CD4-positive, alpha-beta T cell treated with Interleukin-4 for 4 hours (primary cell): Measurements from ENCODE around the gene NKX2-8.

ENCODE experiments used
- DNase-seq: peaks from one replicate; pipeline ENCODE4 v3.0.0-alpha.2; 2020

NKX2-8 gene

GRCh38 chr14:36582011-36582873, at the start of gene NKX2-8:
Gene NKX2-8, minus strand, starts transcription at chr14:36582614. Its CDS starts 225 bp downstream, at chr14:36582389.
- no peak for DNase-seq

GRCh38 chr14:36627981-36628380, 45.6 kb upstream of the NKX2-8 start:
- no peak for DNase-seq

DNA sequence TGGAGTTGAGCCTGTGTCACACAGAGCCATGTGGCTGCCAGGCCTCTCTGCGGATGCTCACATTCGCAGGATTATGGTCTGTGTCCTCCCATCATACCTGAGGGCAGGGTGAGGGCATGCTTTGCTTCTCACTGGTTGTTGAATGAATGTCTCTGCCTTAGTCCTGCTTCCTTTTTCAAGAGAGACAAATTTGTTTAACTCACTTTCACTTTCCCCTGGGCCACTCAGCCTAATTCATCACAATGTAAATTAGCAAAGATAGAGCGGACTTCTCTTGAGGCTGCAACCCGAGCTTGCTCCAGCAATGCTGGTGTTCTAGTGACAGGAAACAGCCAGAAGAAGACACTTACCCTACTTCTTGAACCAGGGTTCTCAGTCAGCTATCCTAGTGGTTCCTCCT, 43.7 kb upstream of the NKX2-8 start:
- DNase-seq: no peak

DNA sequence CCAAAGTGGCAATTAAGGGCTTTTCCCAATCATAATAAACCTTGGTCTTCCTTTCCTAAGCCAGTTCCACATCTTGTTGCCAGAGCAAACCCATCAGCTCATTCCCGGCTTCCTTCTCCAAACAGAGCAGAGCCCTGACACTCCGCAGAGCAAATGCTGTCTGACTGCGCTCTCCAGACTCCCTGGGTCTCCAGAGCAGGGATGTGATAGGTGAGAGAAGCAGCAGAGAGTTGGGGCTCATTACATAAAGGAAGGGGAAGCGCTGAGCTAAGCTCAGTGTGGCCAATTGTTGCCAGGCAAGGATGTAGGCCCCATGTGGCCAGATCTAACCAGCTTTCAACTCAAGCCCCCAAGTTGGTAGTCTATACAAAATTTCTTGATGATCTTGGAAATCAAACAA, 43.0 kb upstream of the NKX2-8 start:
- DNase-seq: no peak

GRCh38 chr14:36625014-36625413, 42.6 kb upstream of the NKX2-8 start:
- DNase-seq: no peak

DNA sequence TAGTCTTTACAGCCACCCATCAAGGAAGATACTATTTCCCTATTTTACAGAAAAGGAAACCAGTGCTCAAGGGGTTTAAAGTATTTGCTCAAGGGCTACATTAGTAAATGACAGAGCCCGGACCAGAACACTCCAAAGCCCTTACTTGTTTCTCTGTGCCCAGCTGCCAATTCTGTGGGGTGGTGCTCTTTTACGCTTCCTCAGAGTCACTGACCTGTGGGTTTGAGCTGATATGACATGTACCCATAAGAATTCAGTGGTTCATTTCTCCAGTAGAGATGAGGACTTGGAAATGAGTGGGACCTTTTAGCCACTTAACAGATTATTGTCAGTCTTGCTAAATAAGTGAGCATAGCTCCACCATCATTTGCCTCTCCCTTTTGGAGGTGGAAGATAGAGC, 37.4 kb upstream of the NKX2-8 start:
- DNase-seq: no peak

GRCh38 chr14:36619131-36619530, 36.7 kb upstream of the NKX2-8 start:
- no peak for DNase-seq

DNA sequence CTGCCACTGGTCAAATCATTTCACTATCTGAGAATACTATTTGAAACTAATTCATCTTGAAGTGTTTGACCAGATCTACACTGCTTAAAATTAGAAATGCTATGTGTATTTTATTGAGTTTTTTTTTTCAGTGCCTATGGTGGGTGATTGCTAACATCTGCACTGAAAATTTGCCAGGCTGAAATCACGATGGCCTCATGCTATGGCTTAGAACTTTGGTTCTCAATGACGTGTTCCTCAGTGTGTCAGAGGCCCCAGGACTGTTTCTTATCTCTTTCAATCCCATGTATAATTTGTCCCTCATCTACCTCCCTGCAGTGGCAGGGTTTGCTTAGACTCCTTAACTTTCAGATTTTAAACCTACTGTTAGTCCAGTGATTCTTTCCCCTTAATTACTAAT, 36.2 kb upstream of the NKX2-8 start:
- DNase-seq: no peak

- DNase-seq: no peak
Measured at GRCh38 chr14:36617824-36618223, 35.4 kb upstream of the NKX2-8 start.

- no peak for DNase-seq
Measured at GRCh38 chr14:36605506-36605857, 23.1 kb upstream of the NKX2-8 start.

DNA sequence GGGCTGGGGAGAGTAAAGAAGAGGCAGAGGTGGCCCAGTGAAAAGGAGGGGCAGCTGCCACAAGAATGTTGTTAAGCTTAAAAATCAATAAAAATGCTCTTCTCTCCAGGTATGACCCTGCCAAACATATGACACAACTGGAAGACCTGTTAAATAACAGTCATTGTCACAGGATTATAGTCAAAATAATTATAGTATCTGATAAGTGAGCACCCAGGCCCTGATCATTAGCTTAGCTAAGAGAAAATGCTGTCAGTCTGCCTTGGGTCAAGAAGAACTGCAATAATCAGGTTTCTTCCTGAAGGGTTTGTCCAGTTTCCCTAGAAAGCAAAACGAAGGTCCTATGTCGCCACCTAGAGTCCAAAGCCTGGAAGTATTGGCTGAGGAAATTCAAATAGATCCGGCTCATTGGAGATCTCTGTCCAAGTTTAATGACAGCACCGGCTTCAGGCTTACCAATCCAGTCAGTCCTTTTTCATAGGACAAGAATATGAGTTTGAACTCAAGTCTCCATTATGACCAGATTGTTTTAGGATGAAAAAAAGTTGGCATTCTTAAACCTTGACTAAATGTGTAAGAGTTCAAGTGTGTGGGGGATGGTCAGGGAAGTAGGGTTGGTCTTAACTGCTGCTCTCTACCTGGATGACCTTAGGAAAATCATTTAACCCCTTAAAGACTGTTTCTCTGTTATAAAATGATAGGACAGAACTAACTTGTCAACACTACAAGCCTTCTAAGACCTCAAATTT, 22.5 kb upstream of the NKX2-8 start:
- DNase-seq: peak; percentile 40

DNA sequence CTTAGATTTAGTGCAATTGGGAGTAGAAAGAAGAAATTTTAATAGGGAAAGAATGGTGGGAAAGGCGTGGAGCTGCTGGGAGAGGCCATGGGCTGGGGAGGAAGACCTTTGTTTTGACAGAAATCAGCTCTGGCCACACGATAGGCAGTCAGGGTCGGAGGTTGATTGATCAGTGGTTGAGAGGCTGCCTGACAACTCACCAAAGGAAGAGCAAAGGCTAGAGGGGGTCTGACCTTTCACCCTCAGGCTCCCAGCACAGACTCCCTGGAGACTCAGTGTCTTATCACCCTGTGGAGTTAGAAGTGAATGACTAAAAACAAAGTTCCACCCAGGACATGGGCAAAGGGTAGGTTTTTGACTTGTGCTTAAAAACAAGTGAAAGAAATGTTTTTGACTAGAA, 18.0 kb upstream of the NKX2-8 start:
- DNase-seq: no peak

- no peak for DNase-seq
Measured at GRCh38 chr14:36591482-36591881, 9.1 kb upstream of the NKX2-8 start.

GRCh38 chr14:36588788-36589187, 6.4 kb upstream of the NKX2-8 start:
- DNase-seq: no peak

DNA sequence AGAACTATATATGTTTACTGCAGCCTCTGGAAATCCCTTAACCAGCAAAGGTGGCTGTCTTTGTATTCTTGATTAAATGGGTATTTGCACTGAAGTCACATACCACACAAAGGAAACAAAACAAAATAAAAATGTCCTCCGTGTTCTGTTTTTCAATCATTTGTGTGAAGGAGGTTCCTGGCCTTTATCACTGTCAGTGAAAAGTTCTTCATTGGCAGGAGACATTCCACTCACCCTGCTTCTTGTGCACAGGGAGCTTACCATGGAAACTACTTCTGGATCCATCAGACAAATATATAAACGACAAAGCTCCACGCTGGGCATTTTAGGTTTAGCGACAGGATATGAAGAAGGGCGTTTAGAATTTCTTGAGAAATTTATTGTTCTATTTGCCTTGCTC, 5.7 kb upstream of the NKX2-8 start:
- no peak for DNase-seq

GRCh38 chr14:36585100-36585499, 2.7 kb upstream of the NKX2-8 start:
- DNase-seq: no peak

DNA sequence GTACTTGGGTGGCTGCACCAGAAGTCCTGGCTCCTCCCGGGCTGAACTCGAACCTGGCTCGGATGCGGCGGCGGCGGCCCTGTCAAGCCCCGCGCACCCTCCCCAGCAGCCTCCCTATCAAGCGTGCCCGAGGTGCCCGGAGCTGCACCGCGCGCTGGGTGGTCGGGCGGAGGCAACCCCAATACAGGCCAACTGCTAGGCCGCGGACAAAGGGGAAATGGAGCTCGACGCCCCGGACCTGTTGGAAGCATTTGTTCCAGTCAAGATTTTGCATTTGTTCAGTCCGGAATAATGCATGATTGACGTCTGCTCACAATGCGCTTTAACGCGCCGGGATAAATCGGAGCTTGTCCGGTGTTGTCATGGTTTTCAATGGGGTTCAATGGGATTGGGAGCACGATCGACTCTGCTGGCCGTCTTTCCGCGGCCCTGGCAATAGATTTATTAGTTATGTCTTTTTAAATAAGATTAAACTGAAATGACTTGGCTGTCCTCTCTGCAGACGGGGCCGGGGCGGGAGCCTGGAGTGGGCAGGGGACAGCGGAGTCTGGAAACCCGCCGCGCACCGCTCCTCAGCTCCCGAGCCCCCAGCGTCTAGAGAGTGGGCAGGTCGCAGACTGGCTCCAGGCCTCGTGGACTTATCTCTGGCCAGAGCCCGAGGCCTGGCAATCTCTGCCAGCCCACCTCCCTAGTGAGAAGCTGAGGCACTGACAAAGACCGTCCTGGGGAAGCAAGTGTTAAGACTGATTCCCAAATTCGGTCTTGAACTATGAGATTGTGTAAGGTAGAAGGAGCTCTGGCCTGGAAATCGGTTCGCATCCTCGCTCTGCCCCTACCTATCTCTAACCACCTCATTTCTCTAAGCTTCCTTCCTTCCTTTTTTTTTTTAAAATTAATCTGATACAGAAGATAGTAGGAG, 1.7 kb upstream of the NKX2-8 start:
- no peak for DNase-seq

DNA sequence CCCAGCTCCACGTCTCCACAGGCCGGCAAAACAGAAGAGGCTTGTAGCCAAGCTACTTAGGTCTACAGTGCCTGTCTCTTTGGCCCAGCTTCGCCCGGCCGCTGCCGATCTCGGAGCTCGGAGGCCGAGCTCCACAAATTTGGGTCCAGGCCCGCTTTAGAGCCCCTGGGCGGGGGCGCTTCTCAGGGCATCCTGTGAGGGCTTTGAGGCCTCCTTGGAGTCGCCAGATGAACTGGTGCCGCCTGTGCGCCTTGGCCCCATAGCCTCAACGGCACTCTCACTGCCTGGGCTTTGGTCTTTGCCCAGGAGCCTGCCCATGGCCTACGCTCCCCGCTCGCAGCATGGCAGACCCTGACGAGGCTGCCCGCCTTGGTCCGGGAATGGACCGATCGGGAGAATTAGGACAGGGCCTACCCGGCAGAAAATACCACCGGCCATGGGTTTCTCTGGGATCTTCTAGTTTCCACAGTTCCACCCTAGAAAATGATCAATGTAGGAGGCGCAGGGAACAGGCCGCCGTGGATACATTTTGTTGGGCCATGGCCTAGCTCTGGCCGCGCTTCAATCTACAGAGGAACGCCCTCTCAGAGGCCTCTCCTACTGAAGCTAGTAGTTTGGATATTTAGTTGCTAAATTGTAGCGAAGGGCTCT, 953 bp upstream of the NKX2-8 start:
- no peak for DNase-seq

DNA sequence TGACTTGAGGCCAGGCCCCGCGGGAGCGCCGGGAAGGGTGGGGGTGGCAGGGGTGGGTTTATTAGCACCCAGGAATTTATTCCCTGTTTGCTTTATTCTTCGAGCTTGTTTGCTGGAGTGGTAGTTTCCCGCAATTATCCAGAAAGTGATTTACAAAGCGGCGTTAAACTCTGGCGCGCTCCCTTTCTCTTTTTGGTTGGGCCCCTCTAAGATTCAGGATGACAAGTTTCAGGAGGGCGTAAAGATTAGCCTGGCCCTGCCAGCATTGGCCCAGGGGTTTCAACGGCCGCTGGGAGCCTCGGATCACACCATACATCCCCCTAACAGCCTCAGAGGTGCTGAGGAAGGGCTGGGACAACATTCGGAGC, 444 bp upstream of the NKX2-8 start:
- DNase-seq: no peak

DNA sequence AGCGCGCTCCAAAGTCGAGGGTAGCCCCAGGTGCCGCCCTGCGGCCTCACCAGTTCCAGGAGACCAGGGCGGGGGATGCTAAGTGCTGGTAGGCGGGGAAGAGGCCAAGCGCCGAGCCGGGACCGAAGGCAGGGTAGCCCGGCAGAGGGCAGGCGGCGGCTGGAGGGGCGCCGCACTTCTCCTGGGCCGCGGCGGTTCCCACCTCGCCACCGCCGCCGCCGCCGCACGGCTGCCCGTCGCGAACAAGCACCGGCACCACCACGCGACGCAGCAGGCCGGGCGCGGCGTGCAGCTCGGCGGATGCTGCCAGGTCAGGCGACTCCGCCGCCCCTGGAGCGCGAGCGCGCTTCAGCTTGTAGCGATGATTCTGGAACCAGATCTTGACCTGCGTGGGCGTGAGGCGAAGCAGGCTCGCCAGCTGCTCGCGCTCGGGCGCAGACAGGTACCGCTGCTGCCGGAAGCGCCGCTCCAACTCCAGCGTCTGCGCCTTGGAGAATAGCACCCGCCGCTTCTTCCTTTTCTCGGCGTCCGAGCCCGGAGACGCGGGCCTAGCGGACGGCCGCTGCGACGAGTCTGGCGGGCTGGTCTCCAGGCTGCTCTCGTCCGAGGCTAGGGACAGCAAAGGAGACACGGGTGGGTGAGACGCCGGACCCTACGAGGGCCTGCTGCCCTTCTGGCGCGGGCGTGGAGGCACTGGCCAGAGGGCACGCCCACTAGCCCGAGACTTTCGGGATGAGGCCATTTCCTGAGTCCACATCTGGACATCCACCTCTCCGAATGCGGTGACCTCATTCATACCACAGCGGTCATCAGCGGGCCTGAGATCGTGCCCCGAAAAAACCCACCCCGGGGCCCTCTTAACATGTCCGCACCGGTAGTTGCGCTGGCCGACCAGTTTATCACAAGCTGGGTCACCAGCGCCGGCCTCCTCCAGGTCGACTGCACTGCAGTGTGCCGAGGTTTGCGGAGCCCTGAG, 1.3 kb downstream of the NKX2-8 start:
- DNase-seq: no peak

- DNase-seq: no peak
Measured at GRCh38 chr14:36580141-36580855, 2.1 kb downstream of the NKX2-8 start.
